DMS153 treated with DMSO at 0.1 percent for 48 hours (cell line): ENCODE data around the gene CFAP410.
"Not testable (repeated sequence)": the region's sequence is repeated elsewhere in the genome, so short reads cannot be mapped to it uniquely, and the experiment has no call there.

ENCODE experiments used
- DNase-seq: peaks from one replicate; lab custom pipeline; 2025; ENCODE audit not compliant: unreplicated experiment; lab: John Stamatoyannopoulos, UW

CFAP410 gene

DNA sequence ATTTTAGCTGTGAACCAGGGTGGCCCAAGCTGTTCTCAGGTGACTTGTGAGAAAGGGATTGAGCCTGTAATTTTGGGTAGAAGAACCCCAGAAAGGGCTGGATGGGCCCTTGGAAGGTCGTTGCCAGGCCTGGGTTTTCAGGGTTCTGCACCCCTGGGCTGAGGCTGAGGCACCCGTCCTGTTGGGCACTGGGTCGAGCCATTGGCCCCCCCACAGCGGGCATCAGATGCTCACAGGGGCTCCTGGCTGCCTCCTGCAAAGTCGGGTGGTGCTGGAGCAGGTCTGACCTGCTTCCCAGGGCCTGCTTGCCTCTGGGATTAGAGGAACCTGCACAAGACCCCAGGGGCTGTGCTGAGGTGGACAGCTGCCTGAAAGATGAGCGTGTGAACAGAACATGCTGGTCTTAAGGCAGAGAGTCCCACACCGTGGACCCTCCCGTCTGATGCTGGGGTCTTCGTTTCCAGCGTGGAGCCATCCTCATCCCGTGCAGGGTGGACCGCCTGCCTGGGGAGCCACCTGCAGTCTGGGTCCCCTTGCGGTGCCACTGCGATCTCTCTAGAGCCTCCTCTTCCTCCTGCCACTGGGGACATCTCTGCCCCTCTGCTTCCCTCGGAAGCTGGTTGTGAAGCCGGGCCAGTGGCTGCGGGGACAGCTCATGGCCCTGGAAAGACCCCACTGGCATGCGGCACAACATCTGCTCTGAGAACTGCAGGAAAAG is 12.5 kb upstream of the CFAP410 start:
- DNase-seq = no peak

DNA sequence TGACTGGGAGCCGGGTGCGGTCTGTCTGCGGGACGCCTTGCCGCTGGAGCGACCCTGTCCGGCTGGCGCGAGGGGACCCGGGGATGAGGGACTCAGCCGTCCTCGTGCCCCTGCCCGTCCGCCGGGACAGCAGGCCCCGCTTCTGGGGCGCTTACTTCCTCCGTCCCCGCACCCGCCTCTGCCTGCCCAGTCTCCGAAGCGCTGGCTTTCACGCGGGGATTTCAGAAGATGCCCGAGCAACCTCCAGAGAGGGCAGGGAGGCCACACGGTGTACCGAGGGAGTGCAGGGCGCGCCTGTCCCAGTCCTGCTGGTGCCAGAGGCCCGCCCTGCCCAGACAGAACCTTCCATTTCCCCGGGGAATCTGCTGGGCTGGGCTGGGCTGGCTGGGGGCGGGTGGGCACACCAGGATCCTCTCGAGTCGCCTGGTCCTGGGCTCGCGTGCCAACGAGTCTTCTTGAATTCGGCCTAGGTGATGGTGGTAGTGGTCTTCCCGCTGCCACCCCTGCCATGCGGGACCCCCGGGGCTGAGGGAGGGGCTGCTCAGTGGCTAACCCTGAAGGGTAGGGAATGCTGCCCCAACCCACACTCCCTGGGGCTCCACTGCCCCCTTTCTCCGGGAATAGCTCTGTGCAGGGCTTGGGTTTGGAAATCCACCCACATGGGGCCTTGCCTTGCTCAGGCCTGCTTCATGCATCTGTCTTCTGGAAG is 11.7 kb upstream of the CFAP410 start:
- no peak for DNase-seq

DNA sequence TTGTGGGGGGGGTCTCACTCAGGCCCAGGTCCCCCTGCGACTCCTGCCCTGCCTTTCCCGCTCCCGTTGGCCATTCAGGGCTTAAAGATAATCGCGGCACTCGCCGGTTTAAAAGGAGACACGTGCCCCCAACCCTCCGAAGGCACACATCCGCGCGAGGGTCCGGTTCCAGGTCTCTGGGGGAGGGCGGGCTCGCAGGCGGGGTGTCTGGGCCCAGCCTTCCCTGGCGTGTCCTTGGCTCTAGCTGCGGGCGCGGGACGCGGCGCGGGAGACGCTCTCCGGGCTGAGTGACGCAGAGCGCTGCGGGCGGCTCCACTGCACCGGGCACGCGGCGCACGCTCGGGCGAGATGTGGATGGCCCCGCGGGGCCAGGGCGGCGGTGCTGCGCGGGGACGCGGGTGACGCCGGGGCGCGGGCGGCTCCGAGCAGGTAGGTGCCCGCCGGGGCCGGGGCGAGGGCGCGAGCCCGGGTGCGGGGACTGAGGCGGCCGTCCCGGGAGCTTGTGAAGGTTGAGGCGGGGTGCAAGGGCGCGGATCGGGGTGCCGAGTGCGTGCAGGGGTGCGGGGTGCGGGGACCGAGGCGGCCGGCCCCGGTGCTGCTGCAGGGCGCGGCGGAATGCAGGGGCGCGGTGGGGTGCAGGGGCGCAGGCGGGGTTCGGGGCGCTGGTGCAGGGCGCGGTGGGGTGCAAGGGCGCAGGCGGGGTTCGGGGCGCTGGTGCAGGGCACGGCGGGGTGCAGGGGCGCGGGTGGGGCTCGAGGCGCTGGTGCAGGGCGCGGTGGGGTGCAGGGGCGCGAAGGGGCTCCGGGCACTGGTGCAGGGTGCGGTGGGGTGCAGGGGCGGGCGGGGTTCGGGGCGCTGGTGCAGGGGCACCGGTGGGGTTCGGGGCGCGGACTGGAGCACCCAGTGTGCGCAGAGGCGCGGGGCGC is 10.9 kb upstream of the CFAP410 start:
- no peak for DNase-seq

- DNase-seq = no peak
Measured at GRCh38 chr21:44349416-44349846, 10.2 kb upstream of the CFAP410 start.

DNA sequence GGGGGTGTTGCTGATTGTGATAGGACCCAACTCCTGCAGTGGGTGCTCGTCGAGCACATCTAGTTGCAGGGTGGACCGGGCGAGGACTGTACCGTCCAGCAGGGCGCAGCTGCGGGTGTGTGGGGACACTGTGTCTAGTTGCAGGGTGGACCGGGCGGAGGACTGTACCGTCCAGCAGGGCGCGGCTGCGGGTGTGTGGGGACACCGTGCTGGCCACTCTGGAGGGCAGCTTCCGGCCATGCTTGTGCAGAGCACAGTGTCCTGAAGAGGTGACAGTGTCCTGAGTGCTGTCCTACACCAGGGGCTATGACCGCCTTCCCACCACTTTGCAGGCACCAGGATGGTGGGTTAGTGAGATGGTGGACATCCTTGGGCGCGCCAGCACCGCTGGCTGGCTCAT is 9.7 kb upstream of the CFAP410 start:
- no peak for DNase-seq

DNA sequence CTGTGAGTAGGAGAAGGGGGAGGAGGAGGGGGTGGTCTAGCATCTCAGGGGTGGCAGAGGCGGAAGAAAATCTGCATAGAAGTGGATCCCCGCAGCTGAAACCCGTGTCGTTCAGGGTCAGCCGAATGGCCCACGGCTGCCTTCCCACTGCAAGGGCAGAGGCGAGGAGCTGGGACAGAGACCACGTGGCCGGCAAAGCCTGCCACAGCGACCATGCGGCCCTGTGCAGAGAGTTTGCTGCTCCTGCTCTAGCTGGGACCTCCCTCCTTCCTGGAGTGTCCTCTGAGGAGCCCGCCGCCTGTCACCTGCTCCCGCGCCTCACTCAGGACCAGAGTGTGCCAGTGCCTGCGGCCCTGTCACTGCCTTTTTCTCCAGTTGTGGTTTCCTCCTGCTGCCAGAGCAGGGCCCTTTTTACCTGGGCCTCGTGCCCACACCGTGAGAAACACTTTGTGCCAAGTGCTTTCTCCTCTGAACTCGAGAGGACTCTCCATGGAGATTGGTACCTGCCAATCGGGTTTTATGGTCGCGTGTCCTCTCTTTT is 8.8 kb upstream of the CFAP410 start:
- peak; percentile 84 for DNase-seq

DNA sequence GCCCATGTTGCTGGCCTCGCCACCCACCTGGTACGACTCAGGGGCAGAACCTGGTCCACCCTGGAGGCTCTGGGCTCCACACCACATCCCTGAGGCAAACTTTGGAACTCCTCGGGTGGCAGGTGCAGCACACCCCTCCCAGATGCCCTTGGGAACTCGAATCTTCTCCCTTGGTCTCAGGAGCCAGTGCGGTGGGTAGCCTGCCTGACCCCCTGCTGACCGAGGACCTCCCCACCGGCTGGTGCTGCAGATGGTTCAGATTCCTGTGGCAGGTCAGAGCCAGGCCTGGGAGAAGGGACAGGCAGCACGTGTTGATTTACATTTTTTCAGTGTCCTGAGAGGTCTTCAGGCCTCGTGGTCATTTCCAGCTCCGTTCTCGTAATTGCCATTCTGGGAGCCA is 6.3 kb upstream of the CFAP410 start:
- DNase-seq = no peak

- DNase-seq = no peak
Measured at GRCh38 chr21:44344541-44345183, 5.5 kb upstream of the CFAP410 start.

DNA sequence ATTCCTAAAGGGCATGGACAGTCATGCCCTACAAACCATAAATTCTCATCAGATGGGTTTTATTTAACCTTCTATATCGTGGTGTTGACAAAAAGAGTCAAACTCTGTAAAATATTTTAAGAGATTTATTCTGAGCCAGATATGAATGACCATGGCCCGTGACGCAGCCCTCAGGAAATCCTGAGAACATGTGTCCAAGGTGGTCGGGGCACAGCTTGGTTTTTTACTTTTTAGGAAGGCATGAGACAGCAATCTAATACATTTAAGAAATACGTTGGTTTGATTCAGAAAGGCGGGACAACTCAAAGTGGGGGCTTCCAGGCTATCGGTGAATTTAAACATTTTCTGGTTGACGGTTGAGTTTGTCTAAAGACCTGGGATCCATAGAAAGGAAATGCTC is 3.8 kb upstream of the CFAP410 start:
- not testable (repeated sequence) for DNase-seq

- not testable (repeated sequence) for DNase-seq
Measured at GRCh38 chr21:44341726-44342458, 2.7 kb upstream of the CFAP410 start.

- peak; percentile 4 for DNase-seq
Measured at GRCh38 chr21:44337941-44338895, 972 bp downstream of the CFAP410 start.

DNA sequence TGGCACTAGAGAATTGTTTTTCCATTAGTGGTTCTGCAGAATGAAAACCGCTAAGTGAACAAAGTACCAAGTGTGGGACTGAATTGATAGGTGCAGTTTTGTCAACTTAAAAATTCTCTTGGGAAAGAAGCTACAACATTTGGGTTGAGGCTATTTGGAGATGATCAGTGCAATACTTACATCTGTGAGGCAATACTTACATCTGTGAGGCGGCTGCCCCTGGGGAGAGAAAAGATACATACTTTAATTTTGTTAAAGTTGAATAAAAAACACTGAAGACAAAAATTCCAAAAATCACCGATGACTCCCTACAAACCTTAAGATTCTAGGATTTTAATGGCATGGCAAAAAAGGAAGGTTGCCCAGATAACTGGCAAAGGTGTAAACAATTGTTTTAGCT is 1.7 kb downstream of the CFAP410 start:
- no peak for DNase-seq

- no peak for DNase-seq
Measured at GRCh38 chr21:44335266-44336059, 3.7 kb downstream of the CFAP410 start.

GRCh38 chr21:44334329-44335030 is 4.7 kb downstream of the CFAP410 start:
- DNase-seq = no peak

- DNase-seq = no peak
Measured at GRCh38 chr21:44333509-44334328, 5.5 kb downstream of the CFAP410 start.

- DNase-seq = no peak
Measured at GRCh38 chr21:44332965-44333364, 6.2 kb downstream of the CFAP410 start.

DNA sequence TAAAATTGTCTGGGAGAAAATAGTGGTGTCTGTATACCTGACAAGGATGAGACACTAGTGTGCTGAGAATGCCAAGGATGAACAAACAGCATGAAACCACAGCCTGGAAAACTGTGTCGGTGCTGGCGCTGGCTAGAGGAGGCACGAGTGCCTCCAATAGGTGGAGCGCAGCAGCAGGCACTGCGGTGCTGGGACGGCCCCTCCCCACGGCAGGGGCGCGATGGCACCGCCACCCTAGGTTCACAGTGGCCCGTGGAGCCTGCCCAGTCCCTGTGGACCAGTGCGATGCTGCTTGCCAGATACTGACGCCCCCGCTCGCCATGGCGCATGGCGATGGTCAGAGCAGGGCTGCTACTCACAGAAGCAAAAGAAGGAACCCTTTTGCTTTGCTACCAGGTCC is 6.8 kb downstream of the CFAP410 start:
- DNase-seq = no peak
